IPS-20b (cell line): ENCODE measurements around the gene LBX2.

ENCODE experiments used
- H3K27ac ChIP-seq: one replicate; pipeline ENCODE4 v1.5.1; 2013; ENCODE audit warnings: low read length
- H3K27me3 ChIP-seq: 2 replicates; pipeline ENCODE4 v1.6.1; 2013; ENCODE audit warnings: mild to moderate bottlenecking, low read length, inconsistent platforms; ENCODE audit not compliant: insufficient read depth
- H3K36me3 ChIP-seq: 2 replicates; pipeline ENCODE4 v1.6.1; 2013; ENCODE audit warnings: low read depth, mild to moderate bottlenecking, inconsistent platforms, low read length, moderate library complexity; ENCODE audit not compliant: insufficient read depth
- H3K4me1 ChIP-seq: 2 replicates; pipeline ENCODE4 v1.6.1; 2013; ENCODE audit warnings: mild to moderate bottlenecking, control low read depth, inconsistent platforms, low read length, moderate library complexity; ENCODE audit not compliant: insufficient read depth
- H3K4me3 ChIP-seq: 2 replicates; pipeline ENCODE4 v1.5.1; 2013; ENCODE audit warnings: mild to moderate bottlenecking, low read length, inconsistent platforms
- H3K9ac ChIP-seq: 2 replicates; pipeline ENCODE4 v1.6.1; 2013; ENCODE audit warnings: low read depth, mild to moderate bottlenecking, inconsistent platforms, low read length, moderate library complexity
- H3K9me3 ChIP-seq: 2 replicates; pipeline ENCODE4 v1.6.1; 2013; ENCODE audit warnings: mild to moderate bottlenecking, low read depth, low read length, inconsistent platforms; ENCODE audit not compliant: insufficient read depth

LBX2 gene

GRCh38 chr2:74524955-74525716 lies 25.7 kb upstream of the LBX2 start:
- Histone ChIP-seq H3K9me3 (no peaks in the 10 kb centered on the region), H3K4me1 (no peaks in the 10 kb centered on the region), H3K36me3 (peaks cover 26% of the 10 kb centered on the region), H3K4me3 (no peak overlapping the region), H3K9ac (no peak overlapping the region), H3K27ac (no peak overlapping the region), H3K27me3 (peaks cover 37% of the 10 kb centered on the region)

- H3K9ac ChIP-seq, result no peak overlapping the region
- no peaks in the 10 kb centered on the region for H3K4me1 ChIP-seq
- peaks cover 26% of the 10 kb centered on the region for H3K36me3 ChIP-seq
- H3K4me3 ChIP-seq, result no peak overlapping the region
- H3K27ac ChIP-seq, result no peak overlapping the region
- peaks cover 48% of the 10 kb centered on the region for H3K27me3 ChIP-seq
- no peaks in the 10 kb centered on the region for H3K9me3 ChIP-seq
These were observed 24.6 kb upstream of the LBX2 start for GRCh38 chr2:74524005-74524404.

GRCh38 chr2:74522516-74522915 lies 23.1 kb upstream of the LBX2 start:
- no peak overlapping the region for H3K27ac ChIP-seq
- H3K27me3 ChIP-seq, result peaks cover 63% of the 10 kb centered on the region
- H3K9me3 ChIP-seq, result no peaks in the 10 kb centered on the region
- H3K36me3 ChIP-seq, result peaks cover 18% of the 10 kb centered on the region
- H3K4me3 ChIP-seq, result no peak overlapping the region
- no peaks in the 10 kb centered on the region for H3K4me1 ChIP-seq
- no peak overlapping the region for H3K9ac ChIP-seq

- Histone ChIP-seq H3K4me3 (no peak overlapping the region), H3K36me3 (no peaks in the 10 kb centered on the region), H3K9me3 (peaks cover 10% of the 10 kb centered on the region), H3K27ac (no peak overlapping the region), H3K27me3 (peaks cover 100% of the 10 kb centered on the region), H3K9ac (no peak overlapping the region), H3K4me1 (no peaks in the 10 kb centered on the region; the same call in 1 of the 2 replicates)
These were observed 17.2 kb upstream of the LBX2 start for GRCh38 chr2:74516650-74517049.

GRCh38 chr2:74515981-74516633 lies 16.7 kb upstream of the LBX2 start:
- Histone ChIP-seq H3K4me1 (no peaks in the 10 kb centered on the region; the same call in 1 of the 2 replicates), H3K36me3 (no peaks in the 10 kb centered on the region), H3K4me3 (peak overlapping the region; percentile 40; the same call in 1 of the 2 replicates), H3K9me3 (peaks cover 10% of the 10 kb centered on the region), H3K27ac (no peak overlapping the region), H3K27me3 (peaks cover 100% of the 10 kb centered on the region), H3K9ac (no peak overlapping the region)

GRCh38 chr2:74515271-74515980 lies 16.0 kb upstream of the LBX2 start:
- no peak overlapping the region for H3K9ac ChIP-seq
- peaks cover 100% of the 10 kb centered on the region for H3K27me3 ChIP-seq

GRCh38 chr2:74514368-74515270 lies 15.2 kb upstream of the LBX2 start, which contains the start of gene TLX2:
TLX2 (plus strand) TSS chr2:74514450; CDS start chr2:74514807, 357 bp downstream.
- Histone ChIP-seq H3K27ac (no peak within 1 kb of the TSS), H3K27me3 (peaks cover 100% of the 10 kb centered on the region), H3K4me1 (no peaks in the 10 kb centered on the region; the same call in 1 of the 2 replicates), H3K36me3 (no peaks in the 10 kb centered on the region), H3K9me3 (peaks cover 10% of the 10 kb centered on the region), H3K4me3 (peak within 1 kb of the TSS; percentile 40; the same call in 1 of the 2 replicates), H3K9ac (no peak within 1 kb of the TSS)

More at GRCh38 chr2:74515271-74515980, 16.0 kb upstream of the LBX2 start:
- no peaks in the 10 kb centered on the region; the same call in 1 of the 2 replicates for H3K4me1 ChIP-seq
- H3K9me3 ChIP-seq, result peaks cover 10% of the 10 kb centered on the region
- no peak overlapping the region for H3K27ac ChIP-seq
- H3K4me3 ChIP-seq, result peak overlapping the region; percentile 40; the same call in 1 of the 2 replicates
- H3K36me3 ChIP-seq, result no peaks in the 10 kb centered on the region

GRCh38 chr2:74513605-74514367 lies 14.4 kb upstream of the LBX2 start:
- peak overlapping the region; percentile 38; the same call in 1 of the 2 replicates for H3K4me3 ChIP-seq
- no peaks in the 10 kb centered on the region for H3K36me3 ChIP-seq
- H3K27me3 ChIP-seq, result peaks cover 100% of the 10 kb centered on the region
- peaks cover 10% of the 10 kb centered on the region for H3K9me3 ChIP-seq
- no peak overlapping the region for H3K27ac ChIP-seq
- no peak overlapping the region for H3K9ac ChIP-seq
- H3K4me1 ChIP-seq, result peaks cover under 1% of the 10 kb centered on the region; the same call in 1 of the 2 replicates

GRCh38 chr2:74512744-74513604 lies 13.6 kb upstream of the LBX2 start:
- H3K4me3 ChIP-seq, result peak overlapping the region; percentile 38; the same call in 1 of the 2 replicates
- peaks cover 10% of the 10 kb centered on the region for H3K9me3 ChIP-seq
- H3K27me3 ChIP-seq, result peaks cover 100% of the 10 kb centered on the region

More at GRCh38 chr2:74512744-74513604, 13.6 kb upstream of the LBX2 start:
- H3K9ac ChIP-seq, result no peak overlapping the region
- peaks cover 6% of the 10 kb centered on the region; the same call in 1 of the 2 replicates for H3K4me1 ChIP-seq
- H3K36me3 ChIP-seq, result no peaks in the 10 kb centered on the region
- H3K27ac ChIP-seq, result no peak overlapping the region
